Measurements from ENCODE around the gene JAG2.
"Not testable (repeated sequence)": the region's sequence is repeated elsewhere in the genome, so short reads cannot be mapped to it uniquely, and the experiment has no call there.

The JAG2 gene

GRCh38 chr14:105116451-105117256 lies 51.9 kb downstream of the JAG2 start:
- no peak for DNase-seq

GRCh38 chr14:105109243-105109642 lies 59.3 kb downstream of the JAG2 start:
- not testable (repeated sequence) for DNase-seq

GRCh38 chr14:105108516-105108864 lies 60.1 kb downstream of the JAG2 start:
- no peak for DNase-seq

- no peak for DNase-seq
These were observed 60.6 kb downstream of the JAG2 start for GRCh38 chr14:105107781-105108515.

- DNase-seq: no peak
These were observed 61.2 kb downstream of the JAG2 start for GRCh38 chr14:105107351-105107750.

- DNase-seq: no peak
These were observed 63.4 kb downstream of the JAG2 start for GRCh38 chr14:105105158-105105557.

- no peak for DNase-seq
These were observed 65.7 kb downstream of the JAG2 start for GRCh38 chr14:105102893-105103292.

- DNase-seq: no peak
These were observed 66.2 kb downstream of the JAG2 start for GRCh38 chr14:105102361-105102870.

- DNase-seq: no peak
These were observed 67.7 kb downstream of the JAG2 start for GRCh38 chr14:105100910-105101309.

- no peak for DNase-seq
These were observed 68.8 kb downstream of the JAG2 start for GRCh38 chr14:105099778-105100177.

- no peak for DNase-seq
These were observed 70.3 kb downstream of the JAG2 start for GRCh38 chr14:105098316-105098715.

- no peak for DNase-seq
These were observed 70.8 kb downstream of the JAG2 start for GRCh38 chr14:105097794-105098127.

- no peak for DNase-seq
These were observed 72.2 kb downstream of the JAG2 start for GRCh38 chr14:105096206-105096875.

GRCh38 chr14:105095236-105095805 lies 73.3 kb downstream of the JAG2 start:
- DNase-seq: no peak

- DNase-seq: no peak
These were observed 74.2 kb downstream of the JAG2 start for GRCh38 chr14:105094193-105094907.

- DNase-seq: peak; percentile 75
These were observed 75.0 kb downstream of the JAG2 start for GRCh38 chr14:105093431-105094192.

- peak; percentile 72 for DNase-seq
These were observed 75.5 kb downstream of the JAG2 start for GRCh38 chr14:105093038-105093430.

GRCh38 chr14:105092171-105093037 lies 76.2 kb downstream of the JAG2 start:
- DNase-seq: no peak

GRCh38 chr14:105091517-105092170 lies 76.9 kb downstream of the JAG2 start:
- peak; percentile 49 for DNase-seq

GRCh38 chr14:105091054-105091516 lies 77.5 kb downstream of the JAG2 start:
- no peak for DNase-seq
